ENCODE measurements around the gene C19orf81.
"Not testable (repeated sequence)": the region's sequence is repeated elsewhere in the genome, so short reads cannot be mapped to it uniquely, and the experiment has no call there.

Gene C19orf81

GRCh38 chr19:50649433-50650391 lies at the start of gene C19orf81:
C19orf81 (plus strand) TSS chr19:50649445; CDS start chr19:50649445, 0 bp downstream.
- peak in 1 of 56 donors; percentile 4 for DNase-seq

- DNase-seq, result no peak
Observed at GRCh38 chr19:50601407-50602088, 47.7 kb upstream of the C19orf81 start.

- DNase-seq, result no peak
Observed at GRCh38 chr19:50602089-50602422, 47.2 kb upstream of the C19orf81 start.

- DNase-seq, result no peak
Observed at GRCh38 chr19:50602496-50602895, 46.7 kb upstream of the C19orf81 start.

GRCh38 chr19:50602935-50603334 lies 46.3 kb upstream of the C19orf81 start:
- no peak for DNase-seq

GRCh38 chr19:50604264-50605073 lies 44.8 kb upstream of the C19orf81 start:
- DNase-seq, result peak in 2 of 56 donors; percentile 2 to 12

GRCh38 chr19:50606059-50606836 lies 43.0 kb upstream of the C19orf81 start:
- peak in 16 of 56 donors; percentile 2 to 57 (median 21) for DNase-seq

- DNase-seq, result no peak
Observed at GRCh38 chr19:50607388-50607787, 41.9 kb upstream of the C19orf81 start.

GRCh38 chr19:50607874-50608785 lies 41.1 kb upstream of the C19orf81 start:
- DNase-seq, result peak in 55 of 56 donors; percentile 8 to 99 (median 92)

- DNase-seq, result not testable (repeated sequence)
Observed at GRCh38 chr19:50612504-50613404, 36.5 kb upstream of the C19orf81 start.

- DNase-seq, result not testable (repeated sequence)
Observed at GRCh38 chr19:50618379-50618778, 30.9 kb upstream of the C19orf81 start.

GRCh38 chr19:50619184-50619583 lies 30.1 kb upstream of the C19orf81 start:
- not testable (repeated sequence) for DNase-seq

- DNase-seq, result not testable (repeated sequence)
Observed at GRCh38 chr19:50620394-50620906, 28.8 kb upstream of the C19orf81 start.

- no peak for DNase-seq
Observed at GRCh38 chr19:50624949-50625600, 24.2 kb upstream of the C19orf81 start.

GRCh38 chr19:50626011-50626410 lies 23.2 kb upstream of the C19orf81 start:
- DNase-seq, result no peak

GRCh38 chr19:50626795-50627194 lies 22.4 kb upstream of the C19orf81 start:
- DNase-seq, result no peak

- no peak for DNase-seq
Observed at GRCh38 chr19:50628146-50628545, 21.1 kb upstream of the C19orf81 start.

- no peak for DNase-seq
Observed at GRCh38 chr19:50628551-50628950, 20.7 kb upstream of the C19orf81 start.

Measured in amygdala (tissue), 56 donors.